AG20443 (cell line): ENCODE measurements around the gene PIP5K1B.

Source experiments
- DNase-seq: peaks from one replicate; pipeline ENCODE4 v3.0.0; 2012; ENCODE audit warnings: low spot score, mixed read lengths

Gene PIP5K1B

GRCh38 chr9:68708513-68708912, 3.5 kb downstream of the PIP5K1B start:
- DNase-seq: no peak

GRCh38 chr9:68709291-68710110, 4.5 kb downstream of the PIP5K1B start:
- DNase-seq: no peak

- DNase-seq: no peak
These were observed 5.1 kb downstream of the PIP5K1B start for GRCh38 chr9:68710111-68710471.

GRCh38 chr9:68711281-68711680, 6.2 kb downstream of the PIP5K1B start:
- no peak for DNase-seq

- DNase-seq: no peak
These were observed 6.9 kb downstream of the PIP5K1B start for GRCh38 chr9:68711932-68712331.

GRCh38 chr9:68714416-68715180, 9.6 kb downstream of the PIP5K1B start:
- no peak for DNase-seq

GRCh38 chr9:68715181-68715456, 10.1 kb downstream of the PIP5K1B start:
- DNase-seq: no peak

GRCh38 chr9:68717552-68718443, 12.8 kb downstream of the PIP5K1B start:
- DNase-seq: no peak

GRCh38 chr9:68719847-68720246, 14.8 kb downstream of the PIP5K1B start:
- DNase-seq: no peak

- DNase-seq: no peak
These were observed 15.7 kb downstream of the PIP5K1B start for GRCh38 chr9:68720656-68721313.

- no peak for DNase-seq
These were observed 16.8 kb downstream of the PIP5K1B start for GRCh38 chr9:68721666-68722330.

GRCh38 chr9:68725070-68725469, 20.0 kb downstream of the PIP5K1B start:
- no peak for DNase-seq

GRCh38 chr9:68726489-68726888, 21.4 kb downstream of the PIP5K1B start:
- no peak for DNase-seq

- DNase-seq: no peak
These were observed 22.6 kb downstream of the PIP5K1B start for GRCh38 chr9:68727636-68728035.

- DNase-seq: no peak
These were observed 23.7 kb downstream of the PIP5K1B start for GRCh38 chr9:68728731-68729130.

GRCh38 chr9:68730570-68731235, 25.7 kb downstream of the PIP5K1B start:
- DNase-seq: no peak

- DNase-seq: no peak
These were observed 26.8 kb downstream of the PIP5K1B start for GRCh38 chr9:68731857-68732256.

GRCh38 chr9:68732405-68733020, 27.5 kb downstream of the PIP5K1B start:
- no peak for DNase-seq

GRCh38 chr9:68733021-68733405, 28.0 kb downstream of the PIP5K1B start:
- no peak for DNase-seq

GRCh38 chr9:68738358-68738757, 33.3 kb downstream of the PIP5K1B start:
- DNase-seq: no peak
